ENCODE measurements around the gene GALNT6. TPM values are rescaled to one million over a fixed set of nuclear protein-coding genes. Genes with fewer than 3 reads are reported as not detected.

Gene GALNT6, protein sequence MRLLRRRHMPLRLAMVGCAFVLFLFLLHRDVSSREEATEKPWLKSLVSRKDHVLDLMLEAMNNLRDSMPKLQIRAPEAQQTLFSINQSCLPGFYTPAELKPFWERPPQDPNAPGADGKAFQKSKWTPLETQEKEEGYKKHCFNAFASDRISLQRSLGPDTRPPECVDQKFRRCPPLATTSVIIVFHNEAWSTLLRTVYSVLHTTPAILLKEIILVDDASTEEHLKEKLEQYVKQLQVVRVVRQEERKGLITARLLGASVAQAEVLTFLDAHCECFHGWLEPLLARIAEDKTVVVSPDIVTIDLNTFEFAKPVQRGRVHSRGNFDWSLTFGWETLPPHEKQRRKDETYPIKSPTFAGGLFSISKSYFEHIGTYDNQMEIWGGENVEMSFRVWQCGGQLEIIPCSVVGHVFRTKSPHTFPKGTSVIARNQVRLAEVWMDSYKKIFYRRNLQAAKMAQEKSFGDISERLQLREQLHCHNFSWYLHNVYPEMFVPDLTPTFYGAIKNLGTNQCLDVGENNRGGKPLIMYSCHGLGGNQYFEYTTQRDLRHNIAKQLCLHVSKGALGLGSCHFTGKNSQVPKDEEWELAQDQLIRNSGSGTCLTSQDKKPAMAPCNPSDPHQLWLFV
- 23.6 and 57.5 TPM in 2 replicates for total RNA-seq

DNA sequence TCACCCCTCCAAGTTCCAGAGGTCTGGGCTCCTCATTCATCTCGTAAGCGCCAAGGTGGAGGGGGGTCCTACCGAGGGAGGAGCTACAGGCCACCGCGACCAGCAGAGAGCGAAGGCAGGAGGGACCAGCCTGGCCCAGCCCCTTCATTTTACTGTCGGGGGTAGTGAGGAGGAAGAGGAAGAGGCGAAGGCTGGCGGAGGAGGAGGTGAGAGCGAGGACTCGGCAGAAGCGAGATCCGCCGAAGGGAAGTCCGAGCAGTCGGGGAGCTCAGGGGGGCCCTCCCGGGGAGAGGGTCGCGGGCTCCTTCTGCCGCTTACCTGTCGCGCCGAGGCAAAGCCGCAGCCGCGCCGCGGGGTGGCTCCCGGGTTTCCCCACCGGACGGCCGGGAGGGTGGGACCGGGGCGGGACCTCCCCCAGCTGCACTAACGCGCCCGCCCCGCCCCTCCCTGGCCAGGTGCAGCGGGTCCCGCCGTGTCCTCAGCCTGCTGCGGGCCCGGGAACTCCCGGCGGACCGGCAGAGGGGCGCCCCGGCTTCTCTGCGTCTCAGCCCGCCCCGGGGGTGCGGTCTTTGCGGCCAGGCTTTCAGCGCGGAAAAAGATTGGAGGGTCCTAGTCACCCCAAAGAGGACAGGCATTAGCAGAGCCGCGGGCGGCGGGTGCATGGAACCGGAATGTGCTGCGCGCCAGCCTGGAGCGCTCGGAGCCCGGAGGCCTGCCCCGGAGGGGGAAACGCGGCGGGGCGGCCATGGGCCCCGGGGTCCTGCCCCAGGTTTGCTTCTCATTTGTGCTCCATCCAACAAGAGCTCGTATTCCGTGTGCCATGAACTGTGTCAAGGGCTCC lies at the start of gene GALNT6:
Gene GALNT6 (minus strand): TSS at position 124 of the 841 bp plus-strand sequence. CDS start 11,625 bp downstream, outside the sequence.

DNA sequence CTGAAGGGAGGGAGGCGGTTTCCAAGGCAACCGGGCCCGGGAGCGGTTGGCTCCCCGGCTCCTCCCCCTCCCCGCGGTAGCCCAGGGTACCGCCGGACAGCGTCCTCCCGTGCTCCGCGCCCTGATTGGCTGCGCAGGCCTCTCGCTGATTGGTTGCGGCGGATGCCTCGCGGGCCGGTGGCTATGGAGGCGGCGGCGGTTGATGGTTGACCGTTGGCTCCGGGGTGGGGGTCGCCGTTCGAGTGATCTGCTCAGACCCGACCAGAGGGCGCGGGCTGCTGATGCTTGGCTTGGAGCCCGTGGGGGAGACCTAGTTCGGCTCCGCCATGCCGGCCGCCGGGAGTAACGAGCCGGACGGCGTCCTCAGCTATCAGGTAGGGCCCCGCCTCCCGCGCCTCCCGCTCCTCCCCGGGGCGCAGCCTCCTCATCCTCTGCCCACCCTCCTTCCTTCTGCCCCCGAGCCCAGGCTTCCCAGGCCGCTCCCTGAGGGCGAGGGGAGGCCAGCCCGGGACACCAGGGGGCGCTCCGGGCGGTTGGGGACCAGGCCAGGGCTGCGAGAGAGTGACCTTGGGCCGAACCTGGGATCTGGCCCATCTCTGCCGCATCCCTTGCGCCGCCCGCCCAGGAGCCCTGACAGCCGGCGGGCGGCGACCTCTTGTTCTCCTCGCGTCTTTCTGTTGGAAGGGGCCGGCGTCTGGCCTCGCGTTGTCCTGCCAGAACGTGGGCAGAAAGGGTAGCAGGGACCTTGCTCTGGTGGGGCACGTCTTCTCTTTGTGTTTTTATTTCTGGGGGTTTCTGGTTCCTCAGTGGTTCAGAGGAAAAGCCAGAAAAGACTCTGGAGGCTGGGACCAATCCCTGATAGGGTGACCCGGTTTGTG lies 33.7 kb upstream of the GALNT6 start, which contains the start of gene SLC4A8:
Gene SLC4A8 (plus strand): TSS at position 170 of the 878 bp plus-strand sequence. CDS start 157 bp downstream, at position 327.

DNA sequence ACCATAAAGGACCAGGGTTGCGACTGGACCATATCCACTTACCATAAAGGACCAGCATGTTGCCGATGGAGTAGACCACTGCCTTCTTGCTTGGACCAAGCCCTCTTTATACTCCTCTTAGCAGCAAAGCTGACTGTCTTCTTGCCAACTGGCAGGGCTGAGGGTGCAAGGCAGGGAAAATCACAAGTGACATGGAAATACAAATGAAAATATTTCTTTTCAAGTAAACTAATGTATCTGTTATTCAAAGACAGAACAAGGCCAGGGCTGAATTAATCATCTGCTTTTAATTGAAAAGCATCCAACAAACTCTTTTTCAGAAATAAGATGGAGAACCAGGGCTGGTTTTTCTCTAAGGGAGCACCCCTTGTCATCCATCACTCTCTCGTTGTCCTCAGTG lies 44.6 kb downstream of the GALNT6 start, which contains the start of gene CELA1:
Gene CELA1 (minus strand): TSS at position 99 of the 400 bp plus-strand sequence. CDS start 41 bp downstream, at position 58.

GRCh38 chr12:51323966-51324895 lies 67.0 kb downstream of the GALNT6 start, which contains the start of gene BIN2:
TSS of gene BIN2 (minus strand) at chr12:51324174. CDS start at chr12:51324102, 72 bp downstream.

Other genes starting within 250 kb of the GALNT6 start
- gene TFCP2, start 218.3 kb downstream of the GALNT6 start, total RNA-seq = 8.2 and 8.5 TPM in 2 replicates
- 6.5 and 8.5 TPM in 2 replicates for gene POU6F1, start 173.3 kb downstream of the GALNT6 start, total RNA-seq
- 242 and 371 TPM in 2 replicates for gene DAZAP2, start 152.6 kb downstream of the GALNT6 start, total RNA-seq
- gene SMAGP, start 121.0 kb downstream of the GALNT6 start, total RNA-seq = 24.0 and 25.9 TPM in 2 replicates
- gene BIN2, start 67.2 kb downstream of the GALNT6 start, total RNA-seq = not detected in 2 replicates
- not detected in 2 replicates for gene CELA1, start 44.7 kb downstream of the GALNT6 start, total RNA-seq
- gene SLC4A8, start 33.4 kb upstream of the GALNT6 start, total RNA-seq = 1.1 and 1.3 TPM in 2 replicates
- gene SCN8A, start 199.8 kb upstream of the GALNT6 start, total RNA-seq = 1.6 and 5.1 TPM in 2 replicates